Activated T-cell treated with anti-CD3 and anti-CD28 coated beads, Interleukin-2, amount 50 U/mL, for 24 hours (primary cell): ENCODE measurements around the gene CTPS2.
"Not testable (repeated sequence)": the region's sequence is repeated elsewhere in the genome, so short reads cannot be mapped to it uniquely, and the experiment has no call there.

Experiments used
- DNase-seq: peaks from one replicate; pipeline ENCODE4 v3.0.0-alpha.2; 2020
- H3K27ac Mint-ChIP-seq: 2 replicates; pipeline ENCODE4 v1.8.0; 2020; ENCODE audit warnings: mild to moderate bottlenecking, mixed read lengths
- H3K27me3 Mint-ChIP-seq: 2 replicates; pipeline ENCODE4 v1.8.0; 2020; ENCODE audit warnings: mixed read lengths
- H3K36me3 Mint-ChIP-seq: 2 replicates; pipeline ENCODE4 v1.8.0; 2020; ENCODE audit warnings: low read depth, mixed read lengths
- H3K4me1 Mint-ChIP-seq: 2 replicates; pipeline ENCODE4 v1.8.0; 2020; ENCODE audit warnings: low read depth, mixed read lengths
- H3K4me3 Mint-ChIP-seq: 2 replicates; pipeline ENCODE4 v1.8.0; 2020; ENCODE audit warnings: mild to moderate bottlenecking, moderate library complexity, mixed read lengths
- H3K9me3 Mint-ChIP-seq: 2 replicates; pipeline ENCODE4 v1.8.0; 2020; ENCODE audit warnings: mixed read lengths

The CTPS2 gene, protein sequence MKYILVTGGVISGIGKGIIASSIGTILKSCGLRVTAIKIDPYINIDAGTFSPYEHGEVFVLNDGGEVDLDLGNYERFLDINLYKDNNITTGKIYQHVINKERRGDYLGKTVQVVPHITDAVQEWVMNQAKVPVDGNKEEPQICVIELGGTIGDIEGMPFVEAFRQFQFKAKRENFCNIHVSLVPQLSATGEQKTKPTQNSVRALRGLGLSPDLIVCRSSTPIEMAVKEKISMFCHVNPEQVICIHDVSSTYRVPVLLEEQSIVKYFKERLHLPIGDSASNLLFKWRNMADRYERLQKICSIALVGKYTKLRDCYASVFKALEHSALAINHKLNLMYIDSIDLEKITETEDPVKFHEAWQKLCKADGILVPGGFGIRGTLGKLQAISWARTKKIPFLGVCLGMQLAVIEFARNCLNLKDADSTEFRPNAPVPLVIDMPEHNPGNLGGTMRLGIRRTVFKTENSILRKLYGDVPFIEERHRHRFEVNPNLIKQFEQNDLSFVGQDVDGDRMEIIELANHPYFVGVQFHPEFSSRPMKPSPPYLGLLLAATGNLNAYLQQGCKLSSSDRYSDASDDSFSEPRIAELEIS

DNA sequence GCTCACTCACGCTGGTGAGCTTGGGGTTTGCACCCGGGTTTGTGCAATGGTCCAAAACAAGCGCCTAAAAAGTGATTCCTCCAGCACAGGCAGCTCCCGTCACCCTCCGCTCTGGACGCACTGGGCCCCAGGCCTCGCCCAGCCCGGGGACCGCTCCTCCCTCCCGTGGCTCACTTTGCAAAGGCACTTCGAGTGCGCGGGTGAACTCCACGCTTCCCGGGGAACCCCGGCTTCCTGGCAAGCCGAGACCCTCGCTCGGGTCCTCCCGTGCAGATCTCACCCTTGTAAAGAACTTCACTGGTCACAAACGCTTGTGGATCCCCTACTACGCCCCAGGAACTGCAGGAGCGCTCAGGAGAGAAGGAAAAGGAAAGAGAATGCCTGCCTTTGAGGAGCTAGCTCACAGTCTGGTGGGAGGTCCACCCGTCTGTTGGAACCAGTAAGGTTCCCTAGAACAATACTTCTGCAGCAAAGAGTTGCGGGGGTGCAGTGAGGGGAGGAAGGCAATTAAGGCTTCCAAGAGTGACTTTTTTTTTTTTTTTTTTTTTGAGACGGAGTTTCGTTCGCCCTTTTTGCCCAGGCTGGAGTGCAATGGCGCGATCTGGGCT lies at the start of gene CTPS2:
TSS of gene CTPS2 (minus strand) at position 122 of the 608 bp plus-strand sequence. CDS start 9,767 bp downstream, outside the sequence.
- Mint-ChIP-seq H3K27me3 (peaks cover 40% of the 10 kb centered on the region), H3K36me3 (no peaks in the 10 kb centered on the region), H3K4me1 (peaks cover 14% of the 10 kb centered on the region), H3K27ac (peak within 1 kb of the TSS; percentile 82), H3K9me3 (no peaks in the 10 kb centered on the region), H3K4me3 (peak within 1 kb of the TSS; percentile 84)
- peak; percentile 68 for DNase-seq

DNA sequence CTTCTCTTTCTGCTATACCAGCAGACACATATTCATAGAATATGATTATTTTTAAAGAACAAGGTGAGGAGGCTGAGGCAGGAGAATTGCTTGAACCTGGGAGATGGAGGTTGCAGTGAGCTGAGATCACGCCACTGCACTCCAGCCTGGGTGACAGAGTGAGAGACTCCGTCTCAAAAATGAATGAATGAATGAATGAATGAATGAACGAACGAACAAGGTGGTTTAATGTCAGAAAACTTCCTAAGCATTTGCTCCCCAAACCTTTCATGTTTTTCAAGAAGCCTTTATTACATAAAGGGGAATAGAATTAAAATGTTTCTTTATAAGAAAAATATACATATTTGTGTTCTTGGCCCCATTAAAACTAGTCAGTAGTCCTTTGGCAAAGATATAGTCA lies 49.0 kb upstream of the CTPS2 start:
- not testable (repeated sequence) for H3K27me3 Mint-ChIP-seq, H3K4me3 Mint-ChIP-seq, H3K4me1 Mint-ChIP-seq

DNA sequence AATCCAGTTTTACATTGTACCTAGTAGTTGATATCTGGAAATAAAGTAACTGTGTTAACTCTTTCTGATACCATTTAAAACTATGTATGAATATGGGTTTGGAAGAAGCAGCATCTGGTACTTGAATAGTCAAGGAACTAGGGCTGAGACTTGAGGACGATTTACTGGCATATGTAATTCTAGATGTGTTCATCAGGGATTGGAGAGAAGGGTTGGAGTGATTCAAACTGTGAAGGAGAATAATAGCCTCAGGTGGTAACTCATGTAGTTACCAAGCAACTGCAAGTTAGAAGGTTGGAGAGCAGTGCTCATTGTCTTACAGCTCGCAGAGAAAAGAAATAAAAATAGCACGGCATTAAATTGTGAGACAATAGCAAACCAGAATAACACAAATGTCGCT lies 44.3 kb upstream of the CTPS2 start:
- Mint-ChIP-seq H3K27ac (no peak overlapping the region), H3K4me1 (no peaks in the 10 kb centered on the region), H3K36me3 (peaks cover 79% of the 10 kb centered on the region), H3K27me3 (no peaks in the 10 kb centered on the region), H3K4me3 (no peak overlapping the region), H3K9me3 (no peaks in the 10 kb centered on the region)
- no peak for DNase-seq

More for the DNA sequence above, 49.0 kb upstream of the CTPS2 start:
- not testable (repeated sequence) for H3K9me3 Mint-ChIP-seq, DNase-seq, H3K27ac Mint-ChIP-seq
- H3K36me3 Mint-ChIP-seq, result peaks cover 49% of the 10 kb centered on the region

DNA sequence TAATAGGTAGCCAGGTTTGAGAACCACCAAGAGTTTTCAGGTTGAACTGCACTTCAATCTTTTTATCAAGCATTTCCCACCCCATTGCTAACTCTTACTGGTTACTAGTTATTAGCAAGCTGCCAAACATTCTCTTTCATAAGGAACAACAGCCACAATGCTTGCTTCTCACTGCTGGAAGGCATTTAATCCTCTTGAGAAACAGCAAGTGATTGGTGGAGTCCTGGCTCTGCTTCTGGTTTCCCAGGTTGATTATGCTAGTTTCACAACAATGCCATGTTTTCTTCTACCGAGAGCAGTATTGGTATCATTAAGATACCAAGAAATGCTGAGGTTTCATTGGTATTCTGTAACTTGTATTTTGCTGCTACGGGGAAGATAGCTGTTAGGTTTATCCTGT lies 41.5 kb upstream of the CTPS2 start:
- Mint-ChIP-seq H3K36me3 (peaks cover 80% of the 10 kb centered on the region), H3K4me1 (no peaks in the 10 kb centered on the region), H3K27ac (no peak overlapping the region)

DNA sequence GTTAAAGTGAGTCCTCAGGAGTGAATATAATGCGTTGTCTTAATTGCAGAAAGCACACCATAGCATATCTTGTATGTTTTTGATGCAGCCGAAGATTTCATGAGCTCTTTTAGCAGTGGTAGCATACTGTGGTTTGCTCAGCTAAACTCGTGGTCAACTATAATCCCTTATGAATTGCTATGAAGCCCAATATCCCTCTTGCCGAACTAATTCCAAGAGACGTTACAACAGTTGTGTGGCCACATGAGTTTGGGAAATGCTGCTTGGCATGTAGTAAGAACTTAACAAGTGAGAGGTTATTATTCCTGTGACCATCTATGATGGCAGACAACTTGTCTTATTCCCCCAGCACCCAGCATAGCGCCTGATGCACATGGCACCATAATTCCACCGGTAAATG lies 37.7 kb upstream of the CTPS2 start:
- H3K36me3 Mint-ChIP-seq, result peaks cover 79% of the 10 kb centered on the region
- H3K4me3 Mint-ChIP-seq, result no peak overlapping the region
- no peaks in the 10 kb centered on the region for H3K27me3 Mint-ChIP-seq
- no peak for DNase-seq
- no peak overlapping the region for H3K27ac Mint-ChIP-seq
- no peaks in the 10 kb centered on the region for H3K4me1 Mint-ChIP-seq
- no peaks in the 10 kb centered on the region for H3K9me3 Mint-ChIP-seq

More for the DNA sequence above, 41.5 kb upstream of the CTPS2 start:
- no peaks in the 10 kb centered on the region for H3K9me3 Mint-ChIP-seq
- H3K4me3 Mint-ChIP-seq, result no peak overlapping the region
- H3K27me3 Mint-ChIP-seq, result no peaks in the 10 kb centered on the region
- no peak for DNase-seq

DNA sequence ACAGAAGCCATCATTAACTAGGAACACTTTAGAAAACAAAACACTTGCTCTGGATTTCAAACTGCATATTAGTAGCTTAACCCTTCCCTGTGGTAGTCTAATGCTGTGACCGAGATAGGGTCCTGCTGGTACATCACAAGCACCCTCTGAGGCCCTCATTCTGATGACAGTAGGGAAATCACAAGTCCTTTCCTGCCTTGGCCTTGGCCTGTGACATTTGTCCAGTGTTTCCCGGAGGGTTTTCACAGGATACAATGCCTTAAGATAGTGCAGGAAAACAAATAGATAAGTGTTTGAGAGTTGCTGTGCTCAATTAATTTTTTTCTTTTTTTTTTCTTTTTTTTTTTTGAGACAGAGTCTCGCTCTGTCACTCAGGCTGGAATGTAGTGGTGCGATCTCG lies 36.0 kb upstream of the CTPS2 start:
- peaks cover 80% of the 10 kb centered on the region for H3K36me3 Mint-ChIP-seq
- DNase-seq, result no peak
- H3K9me3 Mint-ChIP-seq, result no peaks in the 10 kb centered on the region
- no peak overlapping the region for H3K27ac Mint-ChIP-seq
- no peaks in the 10 kb centered on the region for H3K27me3 Mint-ChIP-seq
- no peaks in the 10 kb centered on the region for H3K4me1 Mint-ChIP-seq
- H3K4me3 Mint-ChIP-seq, result no peak overlapping the region

DNA sequence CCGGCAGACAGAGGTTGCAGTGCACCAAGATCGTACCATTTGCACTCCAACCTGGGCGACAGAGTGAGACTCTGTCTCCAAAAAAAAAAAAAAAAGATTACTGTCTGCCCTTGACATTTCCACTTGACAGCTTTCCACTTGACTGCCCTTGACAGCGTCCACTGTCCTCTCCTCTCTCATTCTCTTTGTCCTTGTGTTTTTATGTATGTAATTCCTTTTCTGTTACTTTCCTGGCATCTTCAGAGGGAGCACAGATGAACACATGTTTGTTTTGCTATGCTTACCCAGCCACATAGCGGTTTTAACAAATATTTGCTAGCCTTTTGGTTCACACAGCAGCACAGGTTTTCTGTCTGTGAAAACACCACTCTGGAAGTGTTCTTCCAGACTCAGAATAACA lies 33.2 kb upstream of the CTPS2 start:
- Mint-ChIP-seq H3K36me3 (peaks cover 81% of the 10 kb centered on the region), H3K4me3 (no peak overlapping the region), H3K4me1 (no peaks in the 10 kb centered on the region), H3K9me3 (no peaks in the 10 kb centered on the region), H3K27ac (no peak overlapping the region), H3K27me3 (no peaks in the 10 kb centered on the region)
- no peak for DNase-seq

DNA sequence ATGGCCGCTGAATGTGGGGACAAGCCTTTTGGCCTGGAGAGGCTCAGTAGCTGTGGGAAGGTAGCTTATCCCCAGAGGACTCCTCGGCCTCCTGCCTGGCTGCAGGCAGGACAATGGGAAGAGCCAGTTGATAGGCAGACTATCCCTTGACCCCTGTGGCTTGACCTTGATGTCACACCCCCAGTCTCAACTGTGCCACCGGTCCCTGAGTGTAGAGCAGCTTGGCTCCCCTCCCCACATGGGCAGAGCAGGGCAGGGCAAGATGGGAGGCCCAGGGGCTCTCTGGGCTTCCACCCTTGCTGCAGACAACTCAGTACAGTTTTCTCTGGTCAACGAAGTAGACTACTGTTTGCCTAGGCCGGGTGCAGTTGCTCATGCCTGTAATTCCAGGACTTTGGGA lies 32.6 kb upstream of the CTPS2 start:
- Mint-ChIP-seq H3K27ac (no peak overlapping the region), H3K9me3 (no peaks in the 10 kb centered on the region), H3K27me3 (no peaks in the 10 kb centered on the region), H3K36me3 (peaks cover 80% of the 10 kb centered on the region), H3K4me3 (no peak overlapping the region), H3K4me1 (no peaks in the 10 kb centered on the region)
- DNase-seq, result no peak

DNA sequence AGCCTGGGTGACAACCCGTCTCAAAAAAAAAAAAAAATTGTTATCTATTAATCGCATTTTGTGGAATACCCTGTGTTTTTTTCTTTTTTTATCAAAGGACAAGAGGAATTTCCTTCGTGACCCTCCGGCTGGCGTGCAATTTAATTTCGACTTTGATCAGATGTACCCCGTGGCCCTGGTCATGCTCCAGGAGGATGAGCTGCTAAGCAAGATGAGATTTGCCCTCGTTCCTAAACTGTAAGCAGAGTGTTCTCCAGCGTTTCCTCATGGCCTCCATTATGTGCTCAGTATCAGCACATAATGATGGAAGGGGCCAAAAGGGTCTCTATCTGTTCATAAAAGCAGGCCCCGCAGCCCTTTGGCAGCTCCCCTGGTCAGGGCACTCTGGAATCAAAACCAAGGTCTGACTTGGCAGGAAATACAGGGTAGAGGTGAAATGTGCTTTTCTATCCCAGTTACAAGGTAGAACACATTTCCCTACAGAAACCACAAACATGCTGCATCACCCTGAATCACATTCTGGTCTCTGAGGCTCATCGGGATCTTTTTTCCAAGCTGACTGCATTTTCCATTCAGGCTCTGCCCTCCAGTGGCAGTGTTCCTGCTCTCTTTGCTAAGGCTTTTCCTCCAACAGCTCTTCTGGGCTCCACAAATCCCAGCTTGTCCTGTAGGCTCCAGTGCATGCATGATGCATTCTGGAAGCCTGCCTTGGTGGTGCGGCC lies 31.3 kb upstream of the CTPS2 start:
- H3K27me3 Mint-ChIP-seq, result no peaks in the 10 kb centered on the region
- H3K9me3 Mint-ChIP-seq, result no peaks in the 10 kb centered on the region
- DNase-seq, result no peak
- peaks cover 80% of the 10 kb centered on the region for H3K36me3 Mint-ChIP-seq
- H3K27ac Mint-ChIP-seq, result no peak overlapping the region
- no peaks in the 10 kb centered on the region for H3K4me1 Mint-ChIP-seq
- H3K4me3 Mint-ChIP-seq, result no peak overlapping the region

DNA sequence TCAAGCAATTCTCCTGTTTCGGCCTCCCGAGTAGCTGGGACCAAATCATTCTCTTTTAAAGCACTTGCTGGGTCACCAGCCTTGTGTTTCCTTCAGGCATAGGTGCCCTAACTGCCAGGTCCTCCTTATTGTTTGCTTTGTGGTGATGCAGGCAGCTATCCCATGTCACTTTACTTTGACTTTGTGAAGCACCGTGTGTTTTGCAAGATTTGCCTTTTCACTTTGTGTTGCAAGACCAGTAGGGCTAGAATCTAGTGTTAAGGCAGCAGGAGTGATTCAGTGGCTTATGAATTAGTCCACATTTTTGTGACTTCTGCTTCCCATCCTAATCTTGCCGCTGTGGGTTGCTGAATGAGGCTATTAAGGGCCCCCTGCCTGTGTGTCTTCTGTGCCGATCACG lies 27.1 kb upstream of the CTPS2 start:
- H3K27ac Mint-ChIP-seq, result no peak overlapping the region
- H3K9me3 Mint-ChIP-seq, result no peaks in the 10 kb centered on the region
- peaks cover 85% of the 10 kb centered on the region for H3K36me3 Mint-ChIP-seq

DNA sequence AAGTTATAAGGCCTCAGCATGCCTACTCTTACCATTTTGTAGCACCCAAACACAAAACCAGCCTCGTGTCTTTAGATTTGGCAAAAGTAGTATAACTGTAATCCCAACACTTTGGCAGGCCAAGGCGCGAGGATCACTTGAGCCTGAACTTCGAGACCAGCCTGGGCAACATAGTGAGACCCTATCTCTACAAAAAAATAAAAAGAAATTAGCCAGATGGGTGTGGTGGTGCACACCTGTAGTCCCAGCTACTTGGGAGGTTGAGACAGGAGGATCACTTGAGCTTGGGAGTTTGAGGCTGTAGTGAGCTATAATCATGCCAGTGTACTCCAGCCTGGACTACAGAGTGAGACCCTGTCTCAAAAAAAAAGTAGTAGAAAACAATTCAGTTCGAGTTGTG lies 24.6 kb upstream of the CTPS2 start:
- Mint-ChIP-seq H3K36me3 (peaks cover 69% of the 10 kb centered on the region), H3K27me3 (no peaks in the 10 kb centered on the region), H3K9me3 (no peaks in the 10 kb centered on the region), H3K4me1 (no peaks in the 10 kb centered on the region), H3K4me3 (no peak overlapping the region), H3K27ac (no peak overlapping the region)
- no peak for DNase-seq

More for the DNA sequence above, 27.1 kb upstream of the CTPS2 start:
- Mint-ChIP-seq H3K4me1 (no peaks in the 10 kb centered on the region), H3K4me3 (no peak overlapping the region), H3K27me3 (no peaks in the 10 kb centered on the region)
- DNase-seq, result no peak

DNA sequence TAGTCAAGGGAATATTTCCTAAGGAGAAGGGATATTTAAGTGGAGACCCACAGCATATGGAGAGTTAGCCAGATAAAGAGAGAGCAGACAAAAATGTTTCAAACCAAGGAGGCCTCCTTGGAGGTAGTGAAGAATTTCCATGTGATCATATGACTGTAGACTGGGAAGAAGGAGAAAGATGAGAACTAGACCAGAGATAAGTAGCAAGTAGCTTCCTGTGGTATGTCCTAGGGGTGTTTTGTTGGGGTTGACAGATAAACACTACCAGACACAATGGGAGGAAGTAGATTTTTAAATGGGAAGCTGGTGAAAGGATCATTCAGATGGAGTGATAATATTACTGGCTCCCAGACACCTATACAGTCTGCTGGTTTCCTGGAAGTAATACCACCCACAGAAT lies 20.5 kb upstream of the CTPS2 start:
- DNase-seq, result no peak
- no peaks in the 10 kb centered on the region for H3K4me1 Mint-ChIP-seq
- no peaks in the 10 kb centered on the region for H3K27me3 Mint-ChIP-seq
- H3K9me3 Mint-ChIP-seq, result no peaks in the 10 kb centered on the region
- H3K36me3 Mint-ChIP-seq, result peaks cover 39% of the 10 kb centered on the region
- H3K4me3 Mint-ChIP-seq, result no peak overlapping the region
- H3K27ac Mint-ChIP-seq, result no peak overlapping the region

DNA sequence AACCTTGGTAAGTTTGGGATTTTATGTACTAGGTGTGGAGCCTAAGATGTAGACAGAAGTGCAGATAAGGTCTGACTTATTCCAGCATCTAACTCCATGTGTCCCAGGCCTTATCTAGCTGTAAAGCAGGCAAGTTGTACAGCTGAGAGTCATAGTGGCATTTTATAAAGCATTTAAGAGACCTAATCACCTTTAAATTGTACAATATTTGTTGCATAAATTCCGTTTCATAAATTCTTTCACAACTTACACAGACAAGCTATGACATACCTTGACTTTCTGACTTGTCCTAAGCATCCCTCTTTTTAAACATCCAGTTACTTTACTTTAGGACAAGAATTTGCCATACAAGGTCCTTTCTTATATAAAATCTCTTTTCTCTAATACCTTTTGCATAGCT lies 18.0 kb upstream of the CTPS2 start:
- H3K27ac Mint-ChIP-seq, result no peak overlapping the region
- H3K4me1 Mint-ChIP-seq, result peaks cover 4% of the 10 kb centered on the region
- H3K27me3 Mint-ChIP-seq, result no peaks in the 10 kb centered on the region
- no peaks in the 10 kb centered on the region for H3K9me3 Mint-ChIP-seq
- no peak overlapping the region for H3K4me3 Mint-ChIP-seq
- DNase-seq, result no peak
- peaks cover 30% of the 10 kb centered on the region for H3K36me3 Mint-ChIP-seq

DNA sequence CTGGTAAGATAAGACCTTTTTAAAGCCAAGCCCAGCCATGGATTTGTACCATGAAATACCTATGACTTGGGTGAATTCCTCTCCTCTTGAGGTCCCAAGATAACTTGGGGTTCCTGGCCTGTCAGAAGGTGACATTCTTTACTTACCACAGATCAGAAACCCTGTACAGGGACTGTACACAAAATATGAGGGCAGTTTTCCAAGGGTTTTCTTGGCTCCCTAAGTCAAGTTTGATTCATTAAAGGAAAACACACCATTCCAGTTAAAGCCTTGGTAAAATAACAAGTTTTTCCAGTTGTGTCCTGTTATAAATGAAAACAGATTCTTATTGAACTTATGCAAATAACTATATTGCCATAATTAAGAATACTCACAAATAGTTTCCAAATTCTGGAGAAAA lies 15.2 kb upstream of the CTPS2 start:
- no peak for DNase-seq
- Mint-ChIP-seq H3K9me3 (no peaks in the 10 kb centered on the region), H3K27me3 (no peaks in the 10 kb centered on the region), H3K4me1 (peaks cover 25% of the 10 kb centered on the region), H3K4me3 (no peak overlapping the region), H3K27ac (no peak overlapping the region), H3K36me3 (peaks cover 36% of the 10 kb centered on the region)
